DMS53 treated with DMSO at 0.1 percent for 48 hours (cell line): ENCODE results near the gene SUN3.

Experiments
- DNase-seq: peaks from one replicate; lab custom pipeline; 2025; ENCODE audit not compliant: unreplicated experiment; lab: John Stamatoyannopoulos, UW

The SUN3 gene, protein sequence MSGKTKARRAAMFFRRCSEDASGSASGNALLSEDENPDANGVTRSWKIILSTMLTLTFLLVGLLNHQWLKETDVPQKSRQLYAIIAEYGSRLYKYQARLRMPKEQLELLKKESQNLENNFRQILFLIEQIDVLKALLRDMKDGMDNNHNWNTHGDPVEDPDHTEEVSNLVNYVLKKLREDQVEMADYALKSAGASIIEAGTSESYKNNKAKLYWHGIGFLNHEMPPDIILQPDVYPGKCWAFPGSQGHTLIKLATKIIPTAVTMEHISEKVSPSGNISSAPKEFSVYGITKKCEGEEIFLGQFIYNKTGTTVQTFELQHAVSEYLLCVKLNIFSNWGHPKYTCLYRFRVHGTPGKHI

DNA sequence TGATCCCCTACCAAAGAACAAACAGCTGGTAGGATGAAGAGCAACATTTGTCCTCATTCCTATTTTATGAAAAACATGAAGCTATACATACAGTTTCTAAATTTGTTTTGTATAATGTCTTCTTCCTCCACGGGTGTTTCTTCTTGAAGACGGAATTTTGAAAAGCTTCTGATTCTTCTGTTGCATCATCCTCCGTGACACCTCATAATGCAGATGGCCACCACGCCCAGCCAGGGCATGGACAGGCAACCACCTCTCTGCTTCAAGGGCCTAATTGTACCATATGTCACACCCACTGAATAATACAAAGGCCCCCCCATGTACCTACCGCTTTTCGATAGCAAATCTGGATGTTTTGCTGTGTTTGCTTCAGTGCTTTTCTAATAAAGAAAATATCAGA is at the start of gene SUN3:
Gene SUN3 (minus strand): TSS at position 170 of the 400 bp plus-strand sequence. CDS start 169 bp downstream, at position 1.
- no peak for DNase-seq

DNA sequence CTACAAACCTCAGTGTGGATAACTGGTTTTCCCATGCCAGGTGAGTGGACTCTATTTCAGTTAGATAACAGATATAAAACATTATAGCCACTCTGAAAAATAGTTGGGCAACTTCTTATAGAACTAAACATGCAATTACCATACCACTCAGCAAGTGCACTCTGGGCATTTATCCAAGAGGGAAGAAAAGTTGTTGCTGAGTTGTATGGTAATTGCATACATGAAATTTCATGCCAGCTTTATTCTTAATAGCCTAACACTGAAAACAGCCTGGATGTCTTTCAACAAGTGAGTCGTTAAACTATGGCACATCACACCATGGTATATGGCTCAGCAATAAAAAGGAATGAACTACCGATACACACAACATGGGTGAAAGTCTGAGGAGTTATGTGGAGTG is 49.6 kb upstream of the SUN3 start:
- no peak for DNase-seq

DNA sequence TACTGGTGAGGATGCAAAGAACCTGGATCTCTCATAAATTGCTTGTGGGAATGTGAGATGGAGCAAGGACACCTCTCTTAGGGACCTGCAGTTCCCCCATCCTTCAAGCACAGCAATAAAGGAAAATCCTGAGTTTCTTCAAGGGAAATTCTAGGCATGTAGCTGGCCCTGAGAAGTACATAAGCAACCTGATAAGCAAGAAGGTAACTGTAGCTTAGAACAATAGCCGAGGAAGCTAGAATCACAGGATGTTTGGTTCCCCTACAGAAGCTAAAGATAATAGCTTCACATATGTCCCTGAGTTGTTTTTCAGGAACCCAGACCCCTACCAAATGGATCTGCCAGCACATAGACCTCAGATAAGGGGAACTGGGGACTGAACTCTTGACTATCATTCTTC is 48.5 kb upstream of the SUN3 start:
- DNase-seq, result no peak

DNA sequence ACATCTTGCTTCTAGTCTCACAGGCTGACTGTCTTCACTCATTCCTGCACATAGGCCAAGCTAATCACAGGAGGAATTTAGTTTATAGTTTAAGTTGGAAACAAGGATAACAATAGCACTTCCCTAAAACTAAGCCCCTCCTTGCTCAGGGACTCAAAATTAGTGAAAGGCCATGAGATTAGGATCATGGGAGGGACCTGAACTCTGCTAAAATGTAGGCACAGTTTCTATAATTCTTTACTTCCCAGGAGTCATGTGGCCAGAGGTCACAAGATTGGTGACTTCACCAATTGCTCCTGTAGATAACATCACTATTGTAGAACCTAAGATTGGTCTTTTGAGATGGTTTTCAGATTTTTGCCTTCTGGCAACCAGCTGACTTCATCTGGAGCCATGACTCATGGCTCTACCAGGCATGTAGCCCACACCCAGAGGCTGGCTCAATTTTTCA is 45.3 kb upstream of the SUN3 start:
- no peak for DNase-seq

DNA sequence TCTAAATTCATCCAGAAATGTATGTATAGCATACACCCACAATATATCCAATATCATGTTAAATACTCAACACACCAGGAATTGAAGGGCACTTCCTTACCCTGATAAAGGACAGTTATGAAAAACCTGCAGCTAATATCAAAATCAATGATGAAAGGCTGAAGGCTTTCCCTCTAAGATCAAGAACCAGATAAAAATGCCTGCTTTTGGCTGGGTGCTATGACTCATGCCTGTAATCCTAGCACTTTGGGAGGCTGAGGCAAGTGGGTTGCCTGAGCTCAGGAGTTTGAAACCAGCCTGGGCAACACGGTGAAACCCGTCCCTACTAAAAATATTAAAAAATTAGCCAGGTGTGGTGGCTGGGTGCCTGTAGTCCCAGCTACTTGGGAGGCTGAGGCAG is 38.6 kb upstream of the SUN3 start:
- DNase-seq, result no peak

DNA sequence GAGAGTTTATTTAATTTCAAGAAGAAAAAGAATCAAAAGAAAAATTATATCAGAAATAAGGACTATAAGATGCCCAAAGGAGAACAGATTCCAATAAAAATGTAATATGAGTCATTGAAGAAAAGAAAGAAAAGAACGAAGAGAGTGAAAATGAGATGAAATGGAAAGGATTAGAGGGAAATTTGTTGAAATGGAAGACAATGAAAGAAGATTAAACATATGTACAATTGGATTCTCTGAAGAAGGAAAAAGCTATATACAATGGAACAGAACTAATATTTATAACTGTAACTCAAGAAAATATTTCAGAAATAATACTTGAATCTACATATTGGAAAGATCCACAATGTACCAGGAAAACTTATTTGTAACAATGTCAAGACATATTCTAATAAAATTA is 35.1 kb upstream of the SUN3 start:
- DNase-seq, result no peak

DNA sequence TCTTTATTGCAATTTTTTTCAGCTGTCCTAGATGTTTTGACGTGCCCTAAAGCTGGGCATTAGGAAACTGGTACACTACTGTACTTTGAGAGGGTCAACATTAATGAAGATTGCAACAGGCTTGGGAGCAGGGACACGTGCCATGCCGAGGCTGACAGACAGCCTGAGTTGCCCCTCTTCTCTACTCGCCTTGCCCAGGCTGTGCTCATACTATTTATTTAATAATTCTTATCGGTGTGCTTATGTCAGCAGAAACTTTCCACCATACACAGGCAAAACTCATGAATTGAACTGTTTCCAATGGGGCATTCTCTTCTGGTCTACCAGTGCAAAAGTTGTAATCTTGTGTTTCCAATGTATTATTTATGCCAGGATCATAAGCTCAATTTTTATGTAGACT is 30.8 kb upstream of the SUN3 start:
- no peak for DNase-seq

DNA sequence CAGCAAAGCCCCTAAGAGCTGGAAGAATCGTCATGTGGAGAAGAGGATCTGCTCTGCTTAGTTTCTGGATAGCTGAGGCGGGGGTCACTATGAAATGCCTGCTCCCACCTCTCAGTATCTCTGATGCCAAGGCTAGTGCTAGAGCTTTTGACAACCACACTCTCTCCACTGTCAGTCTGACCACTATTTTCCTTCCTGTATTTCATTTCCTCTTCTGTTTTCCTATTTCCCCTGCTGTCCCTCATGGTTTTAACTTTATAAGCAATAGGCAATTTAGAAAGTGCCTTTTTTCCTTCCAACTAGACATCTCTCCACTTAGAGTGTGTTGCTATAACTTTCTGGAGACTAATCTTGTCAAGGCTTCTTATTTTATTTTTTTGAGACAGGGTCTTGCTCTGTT is 30.1 kb upstream of the SUN3 start:
- no peak for DNase-seq

DNA sequence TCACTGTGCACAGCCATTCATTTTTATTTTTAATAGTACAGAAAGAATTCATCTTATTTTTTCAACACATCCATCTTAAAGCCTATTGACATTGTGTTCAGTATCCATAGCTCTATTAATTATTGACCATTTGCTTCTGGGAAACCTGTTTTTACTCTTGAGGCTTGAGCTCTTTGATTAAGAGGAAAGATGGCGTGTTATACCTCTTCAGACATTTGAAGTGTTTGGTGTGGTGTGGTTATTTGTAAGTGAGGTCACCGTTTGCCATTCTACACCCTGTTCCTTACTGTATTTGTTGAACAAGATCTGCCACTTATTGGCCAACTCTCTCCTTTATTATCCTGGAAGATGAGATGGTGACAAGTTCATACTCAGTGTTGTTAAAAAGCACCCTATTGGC is 24.8 kb upstream of the SUN3 start:
- peak; percentile 95 for DNase-seq

DNA sequence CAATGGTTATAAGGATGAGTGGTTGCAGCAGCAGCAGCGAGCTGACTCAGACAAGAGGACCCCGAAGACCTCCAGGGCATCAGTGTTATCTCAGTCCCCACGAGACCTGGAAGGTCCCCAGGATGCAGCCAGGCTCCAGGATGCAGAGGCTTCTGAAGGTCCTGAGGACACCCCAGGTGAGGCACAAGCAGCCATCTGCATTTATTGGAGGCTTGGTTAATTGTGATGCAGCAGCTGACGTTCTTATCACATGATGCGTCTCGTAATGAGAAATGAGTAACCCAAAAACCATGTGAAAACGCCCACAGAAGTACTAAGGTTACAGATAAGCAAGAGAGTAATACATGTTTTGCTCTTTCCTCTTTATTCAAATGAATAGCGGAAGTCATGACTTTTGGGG is 23.8 kb upstream of the SUN3 start:
- no peak for DNase-seq

DNA sequence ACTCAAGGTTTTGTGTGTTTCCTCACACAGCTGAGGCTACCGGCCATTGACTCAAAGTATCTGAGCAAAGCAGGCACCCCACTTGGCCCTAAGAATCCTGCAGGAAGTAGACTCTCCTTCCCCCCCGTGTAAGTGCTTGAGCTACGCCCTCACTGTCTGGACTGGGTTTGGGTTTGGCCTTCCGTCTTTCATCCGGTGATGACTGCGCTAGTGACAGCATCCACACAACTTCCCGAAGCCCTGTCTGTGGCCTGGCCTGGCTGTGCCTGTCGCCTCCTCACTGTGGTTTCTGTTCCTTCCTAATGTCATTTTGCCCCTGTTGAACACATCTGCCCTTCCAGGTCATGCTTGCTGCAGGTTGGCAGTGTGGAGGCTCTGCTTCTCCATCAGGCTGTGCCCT is 20.9 kb upstream of the SUN3 start:
- no peak for DNase-seq

DNA sequence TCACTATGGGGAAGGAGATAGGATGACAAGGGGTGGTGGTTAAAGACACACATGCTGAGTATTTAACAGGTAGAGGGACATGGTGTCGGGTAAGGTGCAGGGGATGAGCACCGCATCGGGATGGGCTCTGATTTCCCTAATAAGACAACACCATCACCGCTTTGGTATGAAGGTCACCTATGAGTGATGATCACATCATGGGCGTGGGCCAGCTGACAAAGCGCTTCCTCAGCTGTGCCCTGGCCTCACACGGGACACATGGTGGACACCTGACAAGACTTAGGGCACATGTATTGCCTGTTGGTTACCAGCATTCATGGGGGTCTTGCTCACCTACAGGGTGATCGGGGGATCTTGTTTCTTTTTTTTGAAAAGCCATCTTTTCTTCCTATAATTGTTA is 19.2 kb upstream of the SUN3 start:
- DNase-seq, result no peak

DNA sequence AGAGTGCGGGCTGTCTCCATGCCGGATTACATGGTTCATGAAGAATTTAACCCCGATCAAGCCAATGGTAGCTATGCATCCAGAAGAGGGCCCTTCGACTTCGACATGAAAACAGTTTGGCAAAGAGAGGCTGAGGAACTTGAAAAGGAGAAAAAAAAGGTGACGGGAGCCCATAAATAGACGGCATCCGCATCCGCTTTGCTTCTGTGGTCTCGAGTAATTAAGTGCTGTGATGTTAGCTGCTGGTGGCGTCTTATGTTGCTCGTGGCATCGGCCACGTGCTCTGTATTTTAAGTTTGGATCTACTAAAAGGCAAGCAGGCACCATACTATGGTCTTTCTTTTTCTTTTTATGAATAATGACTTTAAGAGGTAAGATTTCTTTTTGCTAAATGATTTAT is 17.6 kb upstream of the SUN3 start:
- DNase-seq, result no peak

DNA sequence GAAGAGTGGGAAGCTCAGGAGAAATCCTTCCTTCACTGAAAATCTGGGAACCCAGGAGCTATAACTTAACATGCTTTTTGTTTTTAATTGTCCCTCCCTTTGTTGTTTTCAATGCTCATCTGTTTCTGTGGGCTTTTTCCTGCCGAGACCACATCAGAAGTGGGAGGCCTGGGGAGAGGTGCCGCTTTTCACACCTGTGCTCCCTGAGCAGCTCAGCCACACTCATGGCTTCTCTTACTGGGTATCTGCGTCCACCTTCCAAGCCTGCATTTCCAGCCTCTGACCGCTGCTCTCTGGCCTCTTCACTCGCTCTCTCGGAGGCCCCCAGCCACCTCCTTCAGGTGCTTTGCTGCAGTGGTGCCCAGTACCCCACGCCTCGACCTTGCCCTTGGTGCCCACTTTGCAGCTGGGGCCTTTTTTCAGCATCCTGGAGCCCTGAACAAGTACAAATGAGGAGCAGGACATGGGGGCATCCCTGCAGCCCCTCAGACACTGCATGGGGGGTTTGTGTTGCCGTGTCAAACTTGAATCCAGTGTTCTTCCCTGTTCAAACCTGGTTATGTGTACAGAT is 16.4 kb upstream of the SUN3 start:
- DNase-seq, result no peak

DNA sequence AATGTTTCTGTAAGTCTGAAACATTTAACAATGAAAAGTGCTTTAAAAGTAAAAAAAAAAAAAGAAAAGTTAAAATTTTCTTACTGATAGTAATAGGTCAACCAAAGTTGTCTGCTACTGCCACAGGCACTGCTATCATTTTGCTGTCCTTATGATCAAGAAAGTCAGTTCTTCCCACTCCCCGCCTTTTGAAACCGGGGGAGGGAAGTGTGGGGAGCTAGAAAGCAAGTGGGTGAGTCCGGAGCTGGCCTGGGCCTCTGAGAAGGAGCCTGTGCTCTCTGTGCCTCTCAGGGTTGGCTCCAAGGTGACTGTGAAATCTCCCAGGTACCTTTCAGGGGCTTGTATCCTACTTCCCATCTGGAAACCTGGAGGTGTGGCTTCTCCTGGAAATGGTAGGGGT is 13.7 kb upstream of the SUN3 start:
- DNase-seq, result no peak

DNA sequence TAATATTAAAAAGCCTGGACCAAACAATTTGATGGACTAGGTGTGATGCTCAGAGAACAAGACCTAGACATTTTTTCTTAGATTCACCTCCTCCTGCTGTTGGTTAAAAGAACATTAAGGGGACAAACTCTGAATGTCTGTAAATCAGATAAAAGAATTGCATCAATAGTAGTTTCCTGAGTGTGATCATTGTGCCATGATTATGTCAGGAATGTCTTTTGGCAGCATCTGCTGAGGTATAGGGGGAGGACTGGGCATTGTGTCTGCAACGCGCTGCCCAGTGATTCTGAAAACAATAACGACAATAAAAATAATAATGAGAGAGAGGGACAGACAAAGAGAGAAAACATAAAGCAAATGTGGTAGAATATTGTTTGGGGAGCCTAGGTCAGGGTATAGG is 13.3 kb upstream of the SUN3 start:
- DNase-seq, result no peak

DNA sequence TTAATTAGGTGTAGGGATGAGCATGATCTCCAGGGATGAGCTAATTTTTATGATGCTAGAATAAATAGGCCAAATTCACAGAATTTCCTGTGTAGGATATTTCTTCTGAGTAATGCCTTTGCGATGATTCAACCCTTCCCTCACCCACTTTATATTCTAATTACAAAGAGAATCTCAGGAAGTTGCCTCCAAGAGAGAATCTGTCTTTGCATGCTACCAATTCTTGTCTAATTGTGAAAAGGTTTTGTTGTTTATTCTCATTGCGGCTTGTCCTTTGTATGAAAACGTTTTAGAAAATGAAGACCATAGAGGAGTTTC is 12.7 kb upstream of the SUN3 start:
- no peak for DNase-seq

DNA sequence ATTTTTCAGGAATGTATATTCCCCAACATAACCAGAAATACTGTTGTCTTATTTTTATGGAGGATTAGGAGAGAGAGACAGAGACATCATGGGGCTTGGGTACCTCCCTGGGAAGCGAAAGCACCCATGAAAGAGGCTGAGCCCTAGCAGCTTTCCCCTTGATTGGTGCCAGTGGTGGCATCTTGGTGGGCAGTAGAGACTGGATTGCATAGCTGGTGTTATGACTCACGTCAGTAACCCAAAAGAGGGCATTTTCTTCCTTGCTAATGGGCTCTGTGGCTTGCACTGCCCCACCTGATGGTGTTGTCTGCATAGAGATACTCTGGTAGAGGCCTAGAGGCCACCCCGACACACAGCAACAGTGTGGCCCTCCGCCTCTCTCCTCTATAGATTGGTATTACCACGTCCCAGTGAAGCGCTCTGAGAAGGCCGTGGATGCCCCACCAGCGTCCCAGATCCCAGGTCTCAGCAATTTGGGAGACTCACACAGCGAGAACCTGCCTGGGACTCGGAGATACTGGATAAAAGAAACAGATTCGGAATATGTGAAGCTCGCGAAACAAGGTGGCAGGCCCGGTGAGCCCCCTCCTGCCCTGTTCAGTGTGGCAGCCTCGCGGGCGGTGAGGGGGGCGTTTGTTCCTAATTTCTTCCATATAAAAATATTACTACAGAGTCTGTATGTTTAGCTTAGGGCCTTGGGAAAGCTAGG is 12.2 kb upstream of the SUN3 start:
- no peak for DNase-seq

DNA sequence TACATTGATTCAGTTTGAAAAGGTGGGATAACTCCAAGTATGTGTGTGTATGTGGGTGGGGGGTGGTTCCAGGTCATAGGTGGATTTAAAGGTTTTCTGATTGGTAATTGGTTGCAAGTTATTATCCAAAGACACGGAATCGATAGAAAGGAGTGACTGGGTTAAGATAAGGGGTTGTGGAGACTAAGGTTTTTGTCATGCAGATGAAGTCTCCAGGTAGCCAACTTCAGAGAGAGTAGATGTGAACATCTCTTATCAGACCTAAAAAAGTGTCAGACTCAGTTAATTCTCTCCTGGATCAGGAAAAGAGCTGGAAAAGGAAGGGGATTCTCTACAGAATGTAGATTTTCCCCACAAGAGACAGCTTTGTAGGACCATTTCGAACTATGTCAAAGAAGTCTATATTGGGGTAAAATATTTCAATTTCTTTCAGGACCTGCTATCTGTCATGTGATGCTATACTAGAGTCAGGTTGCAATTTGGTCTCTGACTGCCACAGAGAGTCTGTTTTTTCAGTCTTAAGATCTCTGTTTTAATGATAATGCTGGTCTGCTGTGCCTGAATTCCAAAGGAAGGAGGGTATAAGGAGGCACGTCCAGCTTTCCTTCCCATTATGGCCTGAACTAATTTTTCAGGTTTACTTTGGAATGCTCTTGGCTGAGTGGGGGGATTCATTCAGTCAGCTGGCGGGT is 10.1 kb upstream of the SUN3 start:
- no peak for DNase-seq

DNA sequence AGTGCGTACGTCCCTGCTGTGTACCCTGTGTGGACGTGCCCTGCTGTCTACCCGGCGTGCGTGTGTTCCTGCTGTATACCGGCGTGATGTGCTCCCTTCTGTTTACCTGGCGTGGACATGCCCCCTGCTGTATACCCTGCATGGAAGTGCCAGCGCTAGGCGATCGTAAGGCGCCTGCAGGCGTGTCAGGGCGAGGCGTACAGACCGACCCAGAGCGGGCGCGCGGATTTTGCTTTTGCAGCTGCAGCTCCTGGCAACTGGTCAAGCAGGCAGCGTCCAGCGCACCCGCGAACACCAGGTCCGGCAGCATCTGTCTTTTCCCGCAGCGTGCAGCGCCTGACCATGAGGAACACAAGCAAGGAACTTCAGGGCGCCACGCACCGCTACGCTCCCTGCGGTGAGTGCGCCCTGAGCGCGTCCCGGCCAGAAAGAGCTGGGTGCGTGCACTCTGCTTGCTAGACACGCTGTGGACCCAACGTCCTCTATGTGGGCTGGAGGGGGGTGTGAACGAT is 7.1 kb upstream of the SUN3 start:
- peak; percentile 6 for DNase-seq

DNA sequence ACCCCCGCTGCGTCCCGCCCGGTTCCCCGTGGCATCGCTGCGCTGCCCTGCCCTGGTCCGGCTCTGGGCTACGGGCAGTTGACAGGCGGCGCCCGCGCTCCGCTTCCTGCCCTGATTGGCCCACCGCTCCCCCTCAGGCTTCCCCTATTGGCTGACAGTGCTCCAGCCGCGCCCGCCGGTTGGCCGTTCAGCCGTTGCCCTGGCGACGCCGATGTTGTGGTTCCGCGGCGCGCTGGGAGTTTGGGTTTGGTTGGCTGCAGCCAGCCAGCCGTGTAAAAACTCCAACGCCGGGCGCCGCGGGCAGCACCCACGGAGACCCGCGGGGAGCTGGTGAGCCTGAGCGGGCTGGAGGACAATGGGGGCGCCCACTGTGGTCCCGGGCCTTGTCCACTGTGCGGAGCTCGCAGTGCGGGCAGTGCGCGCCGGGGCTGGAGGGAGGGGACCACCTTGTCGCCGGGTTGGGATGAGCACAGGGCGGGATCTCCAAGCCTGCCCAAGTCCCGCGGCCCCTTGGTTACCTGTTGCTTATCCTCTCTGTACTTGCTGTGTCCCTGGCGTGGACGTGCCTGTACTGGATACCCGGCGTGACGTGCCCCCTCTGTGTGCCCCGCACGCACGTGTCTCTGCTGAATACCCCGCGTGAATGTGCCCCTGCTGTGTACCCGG is 6.5 kb upstream of the SUN3 start, which contains the start of gene C7orf57:
Gene C7orf57 (plus strand): TSS at position 243 of the 666 bp plus-strand sequence. CDS start 766 bp downstream, outside the sequence.
- peak; percentile 83 for DNase-seq
